Measurements from ENCODE around the gene OR10D3.
"Not testable (repeated sequence)": the region's sequence is repeated elsewhere in the genome, so short reads cannot be mapped to it uniquely, and the experiment has no call there.

The OR10D3 gene

GRCh38 chr11:124183068-124183467 lies at the start of gene OR10D3:
Gene OR10D3 (plus strand): TSS chr11:124183345. CDS start chr11:124185270, 1,925 bp downstream.
- DNase-seq: no peak

- DNase-seq: no peak
These were observed 40.1 kb upstream of the OR10D3 start for GRCh38 chr11:124143034-124143433.

- no peak for DNase-seq
These were observed 35.2 kb upstream of the OR10D3 start for GRCh38 chr11:124147951-124148350.

- no peak for DNase-seq
These were observed 32.5 kb upstream of the OR10D3 start for GRCh38 chr11:124150684-124151083.

- DNase-seq: no peak
These were observed 30.3 kb upstream of the OR10D3 start for GRCh38 chr11:124152770-124153407.

- no peak for DNase-seq
These were observed 29.3 kb upstream of the OR10D3 start for GRCh38 chr11:124153821-124154220.

- no peak for DNase-seq
These were observed 23.7 kb upstream of the OR10D3 start for GRCh38 chr11:124159481-124159880.

- DNase-seq: no peak
These were observed 22.2 kb upstream of the OR10D3 start for GRCh38 chr11:124160986-124161385.

GRCh38 chr11:124167826-124168231 lies 15.3 kb upstream of the OR10D3 start:
- no peak for DNase-seq

GRCh38 chr11:124168796-124169195 lies 14.3 kb upstream of the OR10D3 start:
- no peak for DNase-seq

GRCh38 chr11:124170315-124170714 lies 12.8 kb upstream of the OR10D3 start:
- not testable (repeated sequence) for DNase-seq

GRCh38 chr11:124170801-124171586 lies 12.2 kb upstream of the OR10D3 start:
- no peak for DNase-seq

- no peak for DNase-seq
These were observed 11.0 kb upstream of the OR10D3 start for GRCh38 chr11:124172101-124172500.

- DNase-seq: no peak
These were observed 10.5 kb upstream of the OR10D3 start for GRCh38 chr11:124172599-124172998.

- peak in 1 of 2 experiments; percentile 14 for DNase-seq
These were observed 9.1 kb upstream of the OR10D3 start for GRCh38 chr11:124174001-124174583.

GRCh38 chr11:124176925-124177715 lies 6.0 kb upstream of the OR10D3 start:
- DNase-seq: no peak

- no peak for DNase-seq
These were observed 3.8 kb upstream of the OR10D3 start for GRCh38 chr11:124179310-124179709.

- no peak for DNase-seq
These were observed 7.4 kb downstream of the OR10D3 start for GRCh38 chr11:124190298-124191139.

- no peak for DNase-seq
These were observed 10.3 kb downstream of the OR10D3 start for GRCh38 chr11:124193221-124194010.

- no peak for DNase-seq
These were observed 11.4 kb downstream of the OR10D3 start for GRCh38 chr11:124194293-124195188.

All from SW 1271 (cell line).